ENCODE results near the gene DCAF17.
"Not testable (repeated sequence)": the region's sequence is repeated elsewhere in the genome, so short reads cannot be mapped to it uniquely, and the experiment has no call there.

Gene DCAF17

DNA sequence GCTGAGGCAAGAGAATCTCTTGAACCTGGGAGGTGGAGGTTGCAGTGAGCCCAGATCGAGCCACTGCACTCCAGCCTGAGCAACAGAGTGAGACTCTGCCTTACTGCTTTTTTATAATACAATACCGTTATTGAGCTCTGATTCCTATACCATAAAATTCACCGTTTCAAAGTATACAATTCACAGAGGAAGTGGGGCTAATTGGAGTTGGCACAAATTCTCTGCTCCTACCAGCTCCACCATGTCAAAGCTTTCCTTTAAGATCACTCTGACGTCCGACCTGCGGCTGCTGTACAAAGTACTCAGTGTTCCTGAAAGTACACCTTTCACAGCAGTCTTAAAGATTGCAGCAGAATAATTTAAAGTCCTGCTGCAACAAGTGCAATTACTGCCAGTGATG lies 58.6 kb downstream of the DCAF17 start:
- no peak for ATAC-seq
- TF ChIP-seq ZC3H10 (CRISPR knock-in tag; IDR thresholded peaks at IDR 0.05) (no peak), CSRNP3 (CRISPR knock-in tag; IDR thresholded peaks at IDR 0.05) (no peak), ISL1 (CRISPR knock-in tag; IDR thresholded peaks at IDR 0.05) (no peak), OSR1 (CRISPR knock-in tag; IDR thresholded peaks at IDR 0.05) (no peak), GLIS3 (CRISPR knock-in tag; IDR thresholded peaks at IDR 0.05) (no peak), TOX (CRISPR knock-in tag; IDR thresholded peaks at IDR 0.05; ENCODE audit: borderline replicate concordance) (no peak), ZFP3 (CRISPR knock-in tag; IDR thresholded peaks at IDR 0.05) (no peak), ZNF70 (CRISPR knock-in tag; IDR thresholded peaks at IDR 0.05) (no peak), CSDC2 (CRISPR knock-in tag; IDR thresholded peaks at IDR 0.05) (no peak), ARNTL (CRISPR knock-in tag; IDR thresholded peaks at IDR 0.05; ENCODE audit: borderline replicate concordance, low read depth) (no peak), ZFP30 (CRISPR knock-in tag; IDR thresholded peaks at IDR 0.05) (no peak), BACH2 (CRISPR knock-in tag; IDR thresholded peaks at IDR 0.05; ENCODE audit: borderline replicate concordance) (no peak), PPARA (CRISPR knock-in tag; IDR thresholded peaks at IDR 0.05; ENCODE audit: borderline replicate concordance) (no peak), ESRRG (CRISPR knock-in tag; IDR thresholded peaks at IDR 0.05) (no peak), TCF4 (CRISPR knock-in tag; IDR thresholded peaks at IDR 0.05; ENCODE audit: borderline replicate concordance) (no peak), CREB5 (CRISPR knock-in tag; IDR thresholded peaks at IDR 0.05; ENCODE audit: low read depth) (no peak), SNAI2 (CRISPR knock-in tag; IDR thresholded peaks at IDR 0.05) (no peak)
- TF ChIP-seq, protein P1, sequence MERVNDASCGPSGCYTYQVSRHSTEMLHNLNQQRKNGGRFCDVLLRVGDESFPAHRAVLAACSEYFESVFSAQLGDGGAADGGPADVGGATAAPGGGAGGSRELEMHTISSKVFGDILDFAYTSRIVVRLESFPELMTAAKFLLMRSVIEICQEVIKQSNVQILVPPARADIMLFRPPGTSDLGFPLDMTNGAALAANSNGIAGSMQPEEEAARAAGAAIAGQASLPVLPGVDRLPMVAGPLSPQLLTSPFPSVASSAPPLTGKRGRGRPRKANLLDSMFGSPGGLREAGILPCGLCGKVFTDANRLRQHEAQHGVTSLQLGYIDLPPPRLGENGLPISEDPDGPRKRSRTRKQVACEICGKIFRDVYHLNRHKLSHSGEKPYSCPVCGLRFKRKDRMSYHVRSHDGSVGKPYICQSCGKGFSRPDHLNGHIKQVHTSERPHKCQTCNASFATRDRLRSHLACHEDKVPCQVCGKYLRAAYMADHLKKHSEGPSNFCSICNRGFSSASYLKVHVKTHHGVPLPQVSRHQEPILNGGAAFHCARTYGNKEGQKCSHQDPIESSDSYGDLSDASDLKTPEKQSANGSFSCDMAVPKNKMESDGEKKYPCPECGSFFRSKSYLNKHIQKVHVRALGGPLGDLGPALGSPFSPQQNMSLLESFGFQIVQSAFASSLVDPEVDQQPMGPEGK (CRISPR knock-in tag; IDR thresholded peaks at IDR 0.05; ENCODE audit: borderline replicate concordance): no peak
- TF ChIP-seq, protein P2, sequence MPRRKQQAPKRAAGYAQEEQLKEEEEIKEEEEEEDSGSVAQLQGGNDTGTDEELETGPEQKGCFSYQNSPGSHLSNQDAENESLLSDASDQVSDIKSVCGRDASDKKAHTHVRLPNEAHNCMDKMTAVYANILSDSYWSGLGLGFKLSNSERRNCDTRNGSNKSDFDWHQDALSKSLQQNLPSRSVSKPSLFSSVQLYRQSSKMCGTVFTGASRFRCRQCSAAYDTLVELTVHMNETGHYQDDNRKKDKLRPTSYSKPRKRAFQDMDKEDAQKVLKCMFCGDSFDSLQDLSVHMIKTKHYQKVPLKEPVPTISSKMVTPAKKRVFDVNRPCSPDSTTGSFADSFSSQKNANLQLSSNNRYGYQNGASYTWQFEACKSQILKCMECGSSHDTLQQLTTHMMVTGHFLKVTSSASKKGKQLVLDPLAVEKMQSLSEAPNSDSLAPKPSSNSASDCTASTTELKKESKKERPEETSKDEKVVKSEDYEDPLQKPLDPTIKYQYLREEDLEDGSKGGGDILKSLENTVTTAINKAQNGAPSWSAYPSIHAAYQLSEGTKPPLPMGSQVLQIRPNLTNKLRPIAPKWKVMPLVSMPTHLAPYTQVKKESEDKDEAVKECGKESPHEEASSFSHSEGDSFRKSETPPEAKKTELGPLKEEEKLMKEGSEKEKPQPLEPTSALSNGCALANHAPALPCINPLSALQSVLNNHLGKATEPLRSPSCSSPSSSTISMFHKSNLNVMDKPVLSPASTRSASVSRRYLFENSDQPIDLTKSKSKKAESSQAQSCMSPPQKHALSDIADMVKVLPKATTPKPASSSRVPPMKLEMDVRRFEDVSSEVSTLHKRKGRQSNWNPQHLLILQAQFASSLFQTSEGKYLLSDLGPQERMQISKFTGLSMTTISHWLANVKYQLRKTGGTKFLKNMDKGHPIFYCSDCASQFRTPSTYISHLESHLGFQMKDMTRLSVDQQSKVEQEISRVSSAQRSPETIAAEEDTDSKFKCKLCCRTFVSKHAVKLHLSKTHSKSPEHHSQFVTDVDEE (CRISPR knock-in tag; IDR thresholded peaks at IDR 0.05): no peak

DNA sequence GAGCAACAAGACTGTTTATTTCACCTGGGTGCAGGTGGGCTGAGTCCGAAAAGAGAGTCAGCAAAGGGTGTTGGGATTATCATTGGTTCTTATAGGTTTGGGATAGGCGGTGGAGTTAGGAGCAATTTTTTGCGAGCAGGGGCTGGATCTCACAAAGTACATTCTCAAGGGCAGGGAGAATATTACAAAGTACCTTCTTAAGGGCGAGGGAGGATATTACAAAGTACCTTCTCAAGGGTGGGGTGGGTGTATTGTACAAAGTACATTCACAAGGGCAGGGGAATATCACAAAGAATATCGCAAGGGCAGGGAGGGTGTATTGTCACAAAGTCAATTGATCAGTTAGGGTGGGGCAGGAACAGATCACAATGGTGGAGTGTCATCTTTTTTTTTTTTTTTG lies 63.6 kb downstream of the DCAF17 start:
- ATAC-seq: not testable (repeated sequence)

DNA sequence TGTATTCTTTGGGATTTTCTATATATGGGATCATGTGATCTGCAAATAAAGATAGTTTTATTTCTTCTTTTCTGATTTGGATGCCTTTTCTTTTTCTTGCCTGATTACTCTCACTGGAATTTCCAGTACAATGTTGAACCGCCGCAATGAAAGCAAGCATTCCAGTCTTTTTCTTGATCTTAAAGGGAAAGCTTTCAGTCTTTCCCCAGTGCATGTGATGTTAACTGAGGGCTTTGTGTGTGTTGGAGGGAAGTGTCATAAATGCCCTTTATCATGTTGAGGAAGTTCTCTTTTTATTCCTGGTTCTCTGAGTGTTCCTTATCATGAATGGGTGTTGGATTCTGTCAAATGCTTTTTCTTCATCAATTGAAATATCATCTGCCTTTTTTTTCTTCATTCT lies 71.3 kb downstream of the DCAF17 start:
- TF ChIP-seq ZNF565 (CRISPR knock-in tag; conservative IDR thresholded peaks at IDR 0.05; ENCODE audit: low read depth) (no peak), ZNF70 (CRISPR knock-in tag; IDR thresholded peaks at IDR 0.05) (no peak), ARNTL (CRISPR knock-in tag; IDR thresholded peaks at IDR 0.05; ENCODE audit: borderline replicate concordance, low read depth) (no peak), ZNF8 (CRISPR knock-in tag; IDR thresholded peaks at IDR 0.05) (no peak), GLIS3 (CRISPR knock-in tag; IDR thresholded peaks at IDR 0.05) (no peak), CSRNP3 (CRISPR knock-in tag; IDR thresholded peaks at IDR 0.05) (no peak), ZFP30 (CRISPR knock-in tag; IDR thresholded peaks at IDR 0.05) (no peak), ZC3H10 (CRISPR knock-in tag; IDR thresholded peaks at IDR 0.05) (no peak)
- TF ChIP-seq, protein P3, sequence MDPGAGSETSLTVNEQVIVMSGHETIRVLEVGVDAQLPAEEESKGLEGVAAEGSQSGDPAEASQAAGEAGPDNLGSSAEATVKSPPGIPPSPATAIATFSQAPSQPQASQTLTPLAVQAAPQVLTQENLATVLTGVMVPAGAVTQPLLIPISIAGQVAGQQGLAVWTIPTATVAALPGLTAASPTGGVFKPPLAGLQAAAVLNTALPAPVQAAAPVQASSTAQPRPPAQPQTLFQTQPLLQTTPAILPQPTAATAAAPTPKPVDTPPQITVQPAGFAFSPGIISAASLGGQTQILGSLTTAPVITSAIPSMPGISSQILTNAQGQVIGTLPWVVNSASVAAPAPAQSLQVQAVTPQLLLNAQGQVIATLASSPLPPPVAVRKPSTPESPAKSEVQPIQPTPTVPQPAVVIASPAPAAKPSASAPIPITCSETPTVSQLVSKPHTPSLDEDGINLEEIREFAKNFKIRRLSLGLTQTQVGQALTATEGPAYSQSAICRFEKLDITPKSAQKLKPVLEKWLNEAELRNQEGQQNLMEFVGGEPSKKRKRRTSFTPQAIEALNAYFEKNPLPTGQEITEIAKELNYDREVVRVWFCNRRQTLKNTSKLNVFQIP (CRISPR knock-in tag; IDR thresholded peaks at IDR 0.05; ENCODE audit: borderline replicate concordance, low read depth): no peak
- ATAC-seq: no peak
